GM19239 (cell line): ENCODE results near the gene CD24.
"Not testable (repeated sequence)": the region's sequence is repeated elsewhere in the genome, so short reads cannot be mapped to it uniquely, and the experiment has no call there.

ENCODE experiments used
- DNase-seq: peaks from one replicate; pipeline ENCODE4 v3.0.0; 2011; ENCODE audit warnings: low spot score; ENCODE audit not compliant: insufficient read length
- FAIRE-seq: peaks from 2 replicates; lab custom pipeline; 2011; peaks lifted over from hg19 to GRCh38; lab: Jason Lieb, UNC

Gene CD24

GRCh38 chr6:106974336-106974998, at the start of gene CD24:
Gene CD24 (minus strand): TSS chr6:106974729. CDS start chr6:106974646, 83 bp downstream.
- no peak for FAIRE-seq
- no peak for DNase-seq

GRCh38 chr6:107021446-107022185, 47.1 kb upstream of the CD24 start:
- DNase-seq: no peak
- FAIRE-seq: no peak

- no peak for DNase-seq
- no peak for FAIRE-seq
Observed at GRCh38 chr6:107020239-107020638, 45.7 kb upstream of the CD24 start.

- not testable (repeated sequence) for FAIRE-seq
Observed at GRCh38 chr6:107019628-107020027, 45.1 kb upstream of the CD24 start.

GRCh38 chr6:107019047-107019446, 44.5 kb upstream of the CD24 start:
- DNase-seq (no peak), FAIRE-seq (no peak)

More at GRCh38 chr6:107019628-107020027, 45.1 kb upstream of the CD24 start:
- DNase-seq: not testable (repeated sequence)

- FAIRE-seq (no peak), DNase-seq (no peak)
Observed at GRCh38 chr6:107009499-107009898, 35.0 kb upstream of the CD24 start.

GRCh38 chr6:106997392-106998158, 23.0 kb upstream of the CD24 start:
- peak; percentile 62 for DNase-seq
- FAIRE-seq: peak; percentile 87

GRCh38 chr6:106995640-106996039, 21.1 kb upstream of the CD24 start:
- FAIRE-seq: no peak
- DNase-seq: no peak

- FAIRE-seq, DNase-seq: not testable (repeated sequence)
Observed at GRCh38 chr6:106989737-106990136, 15.2 kb upstream of the CD24 start.

- FAIRE-seq: no peak
- no peak for DNase-seq
Observed at GRCh38 chr6:106988664-106989063, 14.1 kb upstream of the CD24 start.

GRCh38 chr6:106981926-106982325, 7.4 kb upstream of the CD24 start:
- DNase-seq (no peak), FAIRE-seq (no peak)

GRCh38 chr6:106980926-106981325, 6.4 kb upstream of the CD24 start:
- DNase-seq (no peak), FAIRE-seq (no peak)

GRCh38 chr6:106979435-106979884, 4.9 kb upstream of the CD24 start:
- DNase-seq: peak; percentile 54
- FAIRE-seq: no peak

- no peak for DNase-seq
- FAIRE-seq: no peak
Observed at GRCh38 chr6:106977246-106977645, 2.7 kb upstream of the CD24 start.

GRCh38 chr6:106976270-106976669, 1.7 kb upstream of the CD24 start:
- FAIRE-seq (no peak), DNase-seq (no peak)

- DNase-seq: no peak
- FAIRE-seq: no peak
Observed at GRCh38 chr6:106975738-106976064, 1.2 kb upstream of the CD24 start.

- DNase-seq (peak; percentile 44), FAIRE-seq (no peak)
Observed at GRCh38 chr6:106974999-106975737, 639 bp upstream of the CD24 start.

GRCh38 chr6:106973836-106974335, 643 bp downstream of the CD24 start:
- DNase-seq: no peak
- no peak for FAIRE-seq

GRCh38 chr6:106973018-106973835, 1.3 kb downstream of the CD24 start:
- no peak for FAIRE-seq

More at GRCh38 chr6:106973018-106973835, 1.3 kb downstream of the CD24 start:
- no peak for DNase-seq
